B cell (primary cell): ENCODE data around the gene TENT4A. TPM values are rescaled to one million over a fixed set of nuclear protein-coding genes. Genes with fewer than 3 reads are reported as not detected.

Source experiments
- ATAC-seq: fragments of 200-7000 bp; cut with Tn5 transposase; one replicate; pipeline ENCODE4 v1.10.0; 2021; ENCODE audit warnings: low read depth, mild to moderate bottlenecking, moderate number of reproducible peaks, moderate library complexity
- CTCF ChIA-PET: fragments of 350-600 bp; sonication (Branson Sonifier 250); formaldehyde crosslinking; loops from one replicate; lab custom pipeline; 2021; ENCODE audit warnings: antibody characterized with exemption, inconsistent platforms; lab: Charles Lee
- POLR2A ChIA-PET: fragments of 350-600 bp; sonication (Branson Sonifier 250); formaldehyde crosslinking; loops from one replicate; lab custom pipeline; 2021; ENCODE audit warnings: antibody characterized with exemption; lab: Charles Lee
- DNase-seq: peaks from one replicate; pipeline ENCODE4 v3.0.0; 2013
- H2AFZ ChIP-seq: 2 replicates; pipeline ENCODE4 v1.6.1; 2012; ENCODE audit warnings: mild to moderate bottlenecking, low read depth, low read length; ENCODE audit not compliant: insufficient read depth, poor library complexity, severe bottlenecking
- H3K27ac ChIP-seq, 2 donors: 1 replicate in 1 of 2; 2 replicates in 1 of 2; pipeline ENCODE4 v1.5.1; 2012 to 2013; ENCODE audit warnings: low read length in 2 of 2, mild to moderate bottlenecking in 2 of 2, moderate library complexity in 1 of 2
- H3K27me3 ChIP-seq, 4 experiments: fragments of 200-600 bp in 1 of 4; sonication (generic) in 1 of 4; replicated peaks in 1 of 4; 1 replicate in 2 of 4; 2 replicates in 2 of 4; pipeline versions ENCODE4 v1.6.1 to v1.7.0; 2013 to 2016; ENCODE audit warnings: low read length in 3 of 4, mild to moderate bottlenecking in 2 of 4, mixed read lengths in 1 of 4, moderate library complexity in 1 of 4; ENCODE audit not compliant: insufficient read depth in 4 of 4, control insufficient read depth in 3 of 4; ENCODE audit errors: control extremely low read depth in 1 of 4
- H3K36me3 ChIP-seq, 2 experiments: replicated peaks in 1 of 2; 1 replicate in 1 of 2; 2 replicates in 1 of 2; pipeline versions ENCODE4 v1.6.1 to v1.7.1; 2013; ENCODE audit warnings: low read length in 1 of 2; ENCODE audit not compliant: insufficient read depth in 2 of 2, control insufficient read depth in 1 of 2; ENCODE audit errors: control extremely low read depth in 1 of 2, extremely low read depth in 1 of 2
- H3K4me1 ChIP-seq, 2 donors: fragments of 200-600 bp in 1 of 2; sonication (generic) in 1 of 2; 1 replicate in 1 of 2; 2 replicates in 1 of 2; pipeline versions ENCODE4 v1.5.1 to v1.6.1; 2013 to 2017; ENCODE audit warnings: low read length in 2 of 2; ENCODE audit not compliant: control insufficient read depth in 2 of 2, insufficient read depth in 2 of 2
- H3K4me2 ChIP-seq: replicated peaks from 2 replicates; pipeline ENCODE3; 2012; ENCODE audit warnings: mild to moderate bottlenecking, low read depth, low read length; ENCODE audit not compliant: poor library complexity, severe bottlenecking
- H3K4me3 ChIP-seq, 5 experiments: fragments of 200-600 bp in 1 of 5; sonication (generic) in 1 of 5; 1 replicate in 3 of 5; 2 replicates in 2 of 5; pipeline versions ENCODE4 v1.5.1 to v1.7.0; 2011 to 2016; ENCODE audit warnings: low read length in 4 of 5, mild to moderate bottlenecking in 4 of 5, low read depth in 2 of 5, control low read depth in 1 of 5, moderate library complexity in 1 of 5; ENCODE audit not compliant: insufficient read depth in 1 of 5; ENCODE audit errors: control extremely low read depth in 1 of 5, extremely low read depth in 1 of 5
- H3K79me2 ChIP-seq: fragments of 200-600 bp; sonication (generic); one replicate; pipeline ENCODE4 v1.6.0; 2016; ENCODE audit warnings: low read length; ENCODE audit not compliant: control insufficient read depth, insufficient read depth
- H3K9ac ChIP-seq: fragments of 200-600 bp; sonication (generic); 2 replicates; pipeline ENCODE4 v1.6.1; 2017; ENCODE audit warnings: mild to moderate bottlenecking, low read length, moderate library complexity
- H3K9me3 ChIP-seq, 3 donors: one replicate each; pipeline versions ENCODE4 v1.6.1 to v1.7.1; 2013; ENCODE audit warnings: low read length in 2 of 3; ENCODE audit not compliant: control insufficient read depth in 2 of 3, insufficient read depth in 1 of 3; ENCODE audit errors: control extremely low read depth in 1 of 3
- H4K20me1 ChIP-seq: 2 replicates; pipeline ENCODE4 v1.6.0; 2012; ENCODE audit warnings: mild to moderate bottlenecking, low read length; ENCODE audit not compliant: insufficient read depth, control insufficient read depth, poor library complexity, severe bottlenecking
- H3K27ac Mint-ChIP-seq: one replicate; pipeline ENCODE4 v1.8.0; 2021; ENCODE audit warnings: mixed read lengths
- H3K27me3 Mint-ChIP-seq: one replicate; pipeline ENCODE4 v1.8.0; 2021; ENCODE audit warnings: mixed read lengths
- H3K4me1 Mint-ChIP-seq: one replicate; pipeline ENCODE4 v1.8.0; 2021; ENCODE audit warnings: mixed read lengths
- H3K4me3 Mint-ChIP-seq: one replicate; pipeline ENCODE4 v1.8.0; 2021; ENCODE audit warnings: mixed read lengths
- H3K9me3 Mint-ChIP-seq: one replicate; pipeline ENCODE4 v1.8.0; 2022; ENCODE audit warnings: mixed read lengths; ENCODE audit not compliant: insufficient read depth
- CTCF ChIP-seq: fragments of 200-600 bp; IDR thresholded peaks from one replicate; pipeline ENCODE4 v1.8.0; 2022; ENCODE audit warnings: antibody characterized with exemption, mild to moderate bottlenecking
- EZH2 ChIP-seq: IDR thresholded peaks from 2 replicates; pipeline ENCODE4 v1.6.1; 2012; ENCODE audit warnings: borderline replicate concordance, low read depth, mild to moderate bottlenecking, moderate library complexity, low read length; ENCODE audit not compliant: insufficient read depth, poor library complexity, severe bottlenecking
- WGBS: methylation state at CpG from one replicate; pipeline ENCODE4 v1.1.5; 2013; ENCODE audit warnings: missing lambda C conversion rate; ENCODE audit not compliant: insufficient coverage; 5-methylcytosine and 5-hydroxymethylcytosine counted together
- intact Hi-C: fragments of 100-400 bp; cut with micrococcal nuclease; formaldehyde crosslinking; loops from one replicate; pipeline ENCODE4 v1.10.0; 2022
- polyA plus RNA-seq: library from polyadenylated mRNA; depleted of rRNA; stranded (reverse); fragments of >200 nt; gene quantifications from 2 replicates; pipeline ENCODE4 v1.2.3, GENCODE V29; 2012
- total RNA-seq, 2 donors: library from RNA; stranded (reverse); fragments of 120-200 nt in 1 of 2; gene quantifications; 1 replicate in 1 of 2; 2 replicates in 1 of 2; pipeline versions ENCODE4 v1.2.3 to v1.2.4, GENCODE V29; 2013 to 2022

TENT4A gene
- total and polyA plus RNA-seq, 2 donors (not counting 1 experiment from before 2014, with no cell fraction given): 18.5 to 63.6 TPM

- Mint-ChIP-seq H3K9me3 (no peaks in the 10 kb centered on the region), H3K4me1 (peaks cover 3% of the 10 kb centered on the region), H3K4me3 (no peak overlapping the region), H3K27me3 (peaks cover 59% of the 10 kb centered on the region), H3K27ac (no peak overlapping the region)
- no peaks in the 10 kb centered on the region for H3K79me2 ChIP-seq
- no peak overlapping the region for H3K4me2 ChIP-seq
- H3K4me3 ChIP-seq: no peak overlapping the region
- no peaks in the 10 kb centered on the region for H3K36me3 ChIP-seq
- H3K27ac ChIP-seq: no peak overlapping the region
- TF ChIP-seq EZH2 (no peak), CTCF (no peak)
- peaks cover 0 to 46% (median 29%) of the 10 kb centered on the region in 4 experiments for H3K27me3 ChIP-seq
- no peak overlapping the region for H3K9ac ChIP-seq
- H3K4me1 ChIP-seq: peaks cover 5 to 10% of the 10 kb centered on the region in 2 donors
- ATAC-seq: no peak
- H2AFZ ChIP-seq: no peak overlapping the region
- intact Hi-C loops: no loop called here
- CTCF ChIA-PET: no interaction called here
- 91% methylated on average over 7 of the region's 9 CpGs for WGBS
- no peak for DNase-seq
- POLR2A ChIA-PET: no interaction called here
- H3K9me3 ChIP-seq: peaks cover 0 to 6% (median 0%) of the 10 kb centered on the region in 3 donors
- H4K20me1 ChIP-seq: no peaks in the 10 kb centered on the region
Observed at GRCh38 chr5:6687505-6687904, 25.7 kb upstream of the TENT4A start.

GRCh38 chr5:6692906-6693305 is 20.3 kb upstream of the TENT4A start:
- Mint-ChIP-seq H3K27ac (no peak overlapping the region), H3K4me1 (no peaks in the 10 kb centered on the region), H3K9me3 (no peaks in the 10 kb centered on the region), H3K4me3 (no peak overlapping the region), H3K27me3 (peaks cover 44% of the 10 kb centered on the region)
- no peak overlapping the region for H2AFZ ChIP-seq
- H3K4me2 ChIP-seq: no peak overlapping the region
- no peaks in the 10 kb centered on the region for H3K36me3 ChIP-seq
- intact Hi-C loops: no loop called here
- TF ChIP-seq EZH2: no peak
- no peak for TF ChIP-seq CTCF
- peaks cover 0 to 13% (median 8%) of the 10 kb centered on the region in 4 experiments for H3K27me3 ChIP-seq
- no peaks in the 10 kb centered on the region for H3K79me2 ChIP-seq
- DNase-seq (peak; percentile 7), ATAC-seq (no peak)
- no peaks in the 10 kb centered on the region for H4K20me1 ChIP-seq
- peaks cover 0 to 4% (median 4%) of the 10 kb centered on the region in 3 donors for H3K9me3 ChIP-seq
- ChIA-PET CTCF (no interaction called here), POLR2A (no interaction called here)
- H3K4me1 ChIP-seq: no peaks in the 10 kb centered on the region
- no peak overlapping the region for H3K9ac ChIP-seq
- no peak overlapping the region for H3K4me3 ChIP-seq
- no CpG with 5 or more reads among the region's 1 CpG for WGBS
- no peak overlapping the region for H3K27ac ChIP-seq
